GM12873 (cell line): ENCODE data around the gene ATP8A1.

Experiments used
- CTCF ChIP-seq: IDR thresholded peaks from 2 replicates; pipeline ENCODE4 v1.5.1; 2012; ENCODE audit warnings: low read depth, mild to moderate bottlenecking, moderate library complexity, low read length, control low read depth; ENCODE audit not compliant: insufficient read depth; ENCODE audit errors: missing control alignments

The ATP8A1 gene

GRCh38 chr4:42588909-42589308, 68.0 kb downstream of the ATP8A1 start:
- TF ChIP-seq CTCF: no peak

- no peak for TF ChIP-seq CTCF
Observed at GRCh38 chr4:42586775-42587174, 70.1 kb downstream of the ATP8A1 start.

GRCh38 chr4:42579903-42580302, 77.0 kb downstream of the ATP8A1 start:
- no peak for TF ChIP-seq CTCF

GRCh38 chr4:42578187-42578586, 78.7 kb downstream of the ATP8A1 start:
- TF ChIP-seq CTCF: no peak

- TF ChIP-seq CTCF: no peak
Observed at GRCh38 chr4:42574870-42575430, 82.0 kb downstream of the ATP8A1 start.

- TF ChIP-seq CTCF: no peak
Observed at GRCh38 chr4:42573249-42573648, 83.7 kb downstream of the ATP8A1 start.

- TF ChIP-seq CTCF: no peak
Observed at GRCh38 chr4:42570221-42570620, 86.7 kb downstream of the ATP8A1 start.
